ENCODE measurements around the gene MEF2B.
A peak's percentile ranks its signal among the peaks of the same experiment; 100 is the strongest.
"Not testable (repeated sequence)": the region's sequence is repeated elsewhere in the genome, so short reads cannot be mapped to it uniquely, and the experiment has no call there.

The MEF2B gene

DNA sequence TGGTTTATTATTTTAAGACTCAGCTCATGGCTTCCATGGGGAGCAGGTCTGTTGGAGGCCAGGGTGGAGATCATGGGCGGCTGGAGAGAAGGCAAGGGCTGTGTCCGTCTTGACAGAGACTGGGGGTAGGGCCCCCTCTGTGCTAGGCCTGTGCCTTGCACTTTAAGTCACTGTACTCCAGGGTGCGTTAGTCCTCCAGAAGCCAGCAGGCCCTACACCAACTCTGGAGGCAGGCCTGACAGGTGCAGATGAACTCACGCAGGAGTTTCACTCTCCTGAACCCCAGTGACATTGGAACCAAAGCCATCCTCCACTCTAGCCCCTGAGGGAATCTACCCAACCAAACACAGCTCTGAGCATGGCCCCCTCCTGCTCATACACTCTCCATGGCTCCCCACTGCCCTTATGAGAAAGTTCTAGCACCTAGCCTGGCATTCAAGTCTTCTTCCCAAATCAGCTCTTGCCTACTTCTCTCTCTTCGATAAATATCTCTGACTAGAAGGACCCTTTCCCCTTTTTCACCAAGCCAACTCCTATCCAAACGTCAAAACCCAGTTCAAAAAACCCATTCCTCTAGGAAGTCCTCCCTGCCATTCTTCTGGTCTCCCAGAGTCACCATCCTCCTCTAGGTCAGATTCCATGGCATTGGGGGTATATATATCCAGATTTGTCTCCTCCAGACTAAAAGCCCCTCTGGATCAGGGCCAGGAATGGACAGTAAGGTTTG lies 15.1 kb downstream of the MEF2B start:
- no peak for DNase-seq

DNA sequence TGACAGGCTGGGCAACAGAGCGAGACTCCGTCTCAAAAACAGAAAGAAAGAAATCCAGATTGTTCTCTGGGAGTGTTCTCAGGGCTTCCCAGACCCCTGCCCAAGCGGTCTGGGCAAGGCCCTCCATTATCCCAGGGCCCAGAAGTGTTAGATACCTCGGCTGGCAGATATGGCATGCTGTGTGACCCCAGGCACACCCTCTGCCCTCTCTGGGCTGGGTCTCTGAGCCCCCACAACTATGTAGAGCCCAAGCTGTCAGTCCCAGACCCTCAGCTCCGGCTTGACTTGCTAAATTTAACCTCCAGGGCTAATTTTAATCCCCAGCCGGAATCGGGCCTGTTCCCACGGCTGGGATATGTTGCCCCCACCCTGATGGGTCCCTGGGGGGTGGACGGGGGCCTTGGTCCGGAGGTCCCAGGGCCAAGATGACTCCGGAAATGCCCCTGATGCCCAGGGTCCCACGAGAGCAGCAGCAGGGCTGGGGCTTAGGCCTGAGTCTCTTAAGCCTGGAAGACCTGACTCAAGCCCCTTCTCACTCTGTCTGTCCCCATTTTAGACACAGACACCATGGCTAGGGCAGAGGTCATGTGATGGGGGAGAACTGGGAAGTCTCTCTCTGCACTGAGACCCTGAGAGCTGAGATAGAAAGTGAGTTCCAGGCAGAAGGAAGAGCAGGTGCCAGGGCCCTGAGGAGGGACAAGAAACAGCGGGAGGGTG lies 17.2 kb downstream of the MEF2B start:
- DNase-seq = no peak

DNA sequence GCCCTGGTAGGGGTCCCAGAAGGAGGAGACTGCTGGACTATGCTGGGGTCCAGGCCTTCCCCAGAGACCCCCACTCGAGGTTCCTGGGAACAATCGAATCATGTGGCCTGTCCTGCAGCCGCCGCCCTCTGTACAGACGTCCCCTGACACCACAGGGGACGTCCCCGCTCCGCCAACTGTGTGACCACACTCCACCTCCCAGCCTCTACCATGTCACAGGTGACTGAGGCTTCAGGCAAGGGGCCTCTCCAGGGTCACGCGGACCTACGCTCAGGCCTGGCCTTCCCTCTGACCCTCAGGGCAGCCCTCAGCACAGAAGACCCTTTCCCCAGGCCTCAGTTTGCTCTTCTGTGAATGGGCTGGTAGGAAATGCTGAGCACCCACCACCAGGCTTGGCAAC lies 18.6 kb downstream of the MEF2B start:
- DNase-seq = no peak

DNA sequence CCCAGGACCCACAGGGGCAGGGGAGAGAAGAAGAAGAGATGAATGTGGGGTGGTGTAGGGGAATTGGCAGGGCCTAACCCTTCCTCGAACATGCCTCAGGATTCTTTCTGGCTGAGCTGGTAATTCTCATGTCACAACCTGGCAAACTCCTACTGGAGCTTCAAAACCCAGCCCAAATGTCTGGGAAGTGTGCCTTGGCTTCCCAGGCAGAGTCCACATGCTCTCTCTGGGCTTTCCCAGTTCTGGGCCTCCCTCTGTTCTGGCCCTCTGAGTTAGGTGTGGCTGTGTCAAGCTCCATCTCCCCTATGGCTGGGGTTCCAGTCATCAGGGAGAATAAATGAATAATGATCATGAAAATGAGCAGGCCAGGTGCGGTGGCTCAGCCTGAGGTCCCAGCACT lies 20.6 kb downstream of the MEF2B start:
- DNase-seq = no peak

DNA sequence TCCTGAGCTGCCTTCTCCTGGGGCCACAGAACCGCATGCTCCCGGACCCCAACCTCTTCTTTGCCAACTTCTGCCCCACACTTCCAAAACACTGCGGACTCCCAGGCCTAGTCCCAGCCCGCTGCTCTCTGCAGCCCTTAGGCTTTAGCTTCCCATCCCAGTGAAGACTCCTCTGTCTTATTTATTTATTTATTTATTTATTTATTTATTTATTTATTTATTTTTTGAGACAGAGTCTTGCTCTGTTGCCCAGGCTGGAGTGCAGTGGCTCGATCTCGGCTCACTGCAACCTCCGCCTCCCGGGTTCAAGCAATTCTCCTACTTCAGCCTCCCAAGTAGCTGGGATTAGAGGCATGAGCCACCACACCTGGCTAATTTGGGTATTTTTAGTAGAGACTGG lies 21.6 kb downstream of the MEF2B start:
- DNase-seq = not testable (repeated sequence)

DNA sequence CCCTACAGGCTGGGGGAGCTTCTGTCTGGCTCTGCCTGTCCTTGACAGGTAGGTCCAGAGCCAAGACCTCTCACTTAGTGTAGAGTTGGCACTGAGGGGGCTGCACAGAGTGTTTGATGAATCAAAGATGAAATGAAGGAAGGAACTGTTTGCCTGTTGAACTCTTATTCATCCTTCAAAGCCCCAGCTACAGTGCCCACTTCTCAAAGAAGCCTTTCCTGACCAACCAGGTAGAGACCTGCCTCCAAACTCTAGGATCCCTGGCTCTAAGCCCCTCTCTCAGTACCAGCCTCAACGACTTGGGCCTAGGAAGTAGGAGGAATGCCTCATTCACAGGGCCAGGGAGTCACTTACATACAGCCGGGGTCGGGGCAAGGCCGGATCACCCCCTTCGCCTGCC lies 22.7 kb downstream of the MEF2B start:
- no peak for DNase-seq

DNA sequence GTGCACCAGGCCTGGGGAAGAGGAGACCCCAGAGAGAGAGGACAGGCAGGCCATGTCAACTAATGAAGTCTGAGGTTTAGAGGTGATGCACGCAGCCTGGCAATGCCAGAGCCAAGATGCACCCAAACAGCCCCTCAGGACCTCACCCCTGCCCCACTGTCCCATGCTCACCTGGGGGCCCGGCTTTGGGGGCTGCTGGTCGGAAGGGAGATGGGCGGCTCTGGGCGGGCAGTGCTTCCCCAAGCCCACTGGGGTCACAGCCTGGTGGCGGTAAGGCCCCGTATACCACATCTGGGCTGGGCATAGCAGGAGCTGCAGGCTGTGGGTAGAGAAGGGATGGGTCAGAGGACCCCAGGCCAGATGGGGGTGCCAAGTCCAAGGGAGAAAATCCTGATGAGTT lies 23.2 kb downstream of the MEF2B start:
- no peak for DNase-seq

- peak; percentile 87 for DNase-seq
Observed at GRCh38 chr19:19145684-19146608, 24.1 kb downstream of the MEF2B start.

DNA sequence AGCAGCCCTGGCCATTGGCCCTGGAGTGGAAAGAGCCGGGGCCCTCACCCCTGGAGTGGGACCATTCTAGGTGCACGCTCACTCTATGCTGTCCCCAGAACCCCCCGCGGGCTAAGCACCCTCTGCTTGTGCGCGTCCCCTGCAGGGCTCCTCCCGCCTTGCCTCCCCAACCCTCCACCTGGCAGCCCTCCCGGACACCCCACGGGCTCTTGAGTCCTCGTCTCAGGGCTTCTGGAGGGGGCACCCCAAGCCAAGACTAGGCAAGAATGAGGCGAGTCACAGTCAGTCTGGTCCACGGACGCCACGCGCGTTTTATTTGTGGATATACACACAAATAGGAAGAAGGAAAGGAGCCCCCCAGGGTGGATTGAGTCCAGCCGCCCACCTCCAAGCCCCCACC lies 24.8 kb downstream of the MEF2B start:
- DNase-seq = no peak

DNA sequence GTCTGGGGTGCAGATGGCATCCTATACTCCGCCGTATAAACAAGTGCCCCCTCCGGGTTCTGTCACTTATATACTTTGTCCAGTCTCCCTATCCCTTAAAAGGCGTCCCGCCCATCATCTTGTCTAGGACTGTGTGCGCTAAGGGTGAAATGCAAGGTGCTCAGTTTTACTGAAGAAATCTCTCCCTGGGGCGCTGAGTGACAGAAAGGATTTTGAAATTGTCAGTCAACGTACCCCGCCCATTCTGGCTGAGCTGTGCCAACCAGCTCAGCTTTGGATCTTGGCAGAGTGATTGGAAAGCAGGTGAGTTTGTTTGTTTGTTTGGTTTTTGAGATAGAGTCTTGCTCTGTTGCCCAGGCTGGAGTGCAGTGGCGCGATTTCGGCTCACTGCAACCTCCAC lies 27.7 kb downstream of the MEF2B start:
- DNase-seq = no peak

- no peak for DNase-seq
Observed at GRCh38 chr19:19140476-19140875, 29.6 kb downstream of the MEF2B start.

- no peak for DNase-seq
Observed at GRCh38 chr19:19139876-19140229, 30.2 kb downstream of the MEF2B start.

- peak; percentile 92 for DNase-seq
Observed at GRCh38 chr19:19138109-19138981, 31.7 kb downstream of the MEF2B start, which contains the start of gene TMEM161A. TSS of gene TMEM161A (minus strand) at chr19:19138478. CDS start at chr19:19138428, 50 bp downstream.

- no peak for DNase-seq
Observed at GRCh38 chr19:19137556-19138108, 32.4 kb downstream of the MEF2B start.

- not testable (repeated sequence) for DNase-seq
Observed at GRCh38 chr19:19135713-19136112, 34.4 kb downstream of the MEF2B start.

GRCh38 chr19:19134687-19135158 lies 35.3 kb downstream of the MEF2B start:
- peak; percentile 35 for DNase-seq

DNA sequence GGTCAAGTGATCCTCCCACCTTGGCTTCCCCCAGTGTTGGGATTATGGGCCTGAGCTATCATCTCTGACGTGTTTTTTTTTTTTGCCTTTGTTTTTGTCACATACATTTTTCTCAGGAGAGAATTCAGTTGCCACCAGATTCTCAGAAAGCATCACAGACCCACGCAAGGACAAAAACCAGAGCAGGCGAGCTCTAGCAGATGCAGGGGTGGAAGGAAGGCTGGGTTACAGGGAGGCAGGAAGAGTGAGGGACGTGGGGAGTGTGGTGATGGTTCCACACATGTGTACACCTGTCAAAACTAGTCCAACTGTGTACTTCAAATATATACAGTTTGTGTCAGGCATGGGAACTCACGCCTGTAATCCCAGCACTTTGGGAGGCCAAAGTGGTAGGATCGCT lies 36.1 kb downstream of the MEF2B start:
- DNase-seq = no peak

DNA sequence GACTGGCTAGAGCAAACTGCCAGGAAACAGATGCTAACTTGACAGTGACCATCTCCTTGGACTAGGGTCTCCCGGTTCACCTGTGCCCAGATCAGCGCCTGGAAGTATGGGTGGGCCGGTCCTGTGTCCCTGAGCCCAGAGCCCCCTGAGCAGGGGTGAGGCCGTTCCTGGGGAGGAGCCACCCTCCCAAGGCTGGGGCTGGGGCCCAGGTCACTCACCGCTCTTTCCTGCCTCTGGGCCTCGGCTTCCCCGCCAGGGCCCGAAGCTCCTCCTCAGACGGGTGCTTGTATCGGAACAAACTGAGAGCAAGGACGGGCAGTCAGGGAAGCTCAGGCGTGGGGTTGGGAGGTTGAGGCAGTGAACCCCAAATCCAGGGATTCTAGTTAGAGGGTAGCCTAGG lies 37.2 kb downstream of the MEF2B start:
- DNase-seq = no peak

DNA sequence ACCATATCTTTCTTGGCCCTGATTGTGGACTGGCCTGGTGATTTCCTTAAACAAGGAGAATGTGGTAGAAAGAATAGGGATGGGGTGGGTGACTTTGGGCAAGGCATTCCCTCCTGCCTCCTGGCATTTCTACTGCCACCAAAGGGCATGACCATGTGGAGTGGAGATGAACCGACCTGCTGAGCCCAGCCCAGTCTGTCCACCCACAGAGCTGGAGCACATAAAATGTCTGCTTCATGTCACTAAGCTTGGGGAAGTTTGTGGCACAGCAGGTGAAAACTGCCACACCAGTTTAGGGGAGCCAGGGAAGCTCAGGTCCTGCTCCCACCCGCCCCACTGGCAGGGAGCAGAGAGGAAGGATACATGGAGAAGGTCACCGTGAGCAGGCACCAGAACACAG lies 38.1 kb downstream of the MEF2B start:
- DNase-seq = no peak

- no peak for DNase-seq
Observed at GRCh38 chr19:19126102-19126501, 44.0 kb downstream of the MEF2B start.

GRCh38 chr19:19123386-19123785 lies 46.7 kb downstream of the MEF2B start:
- no peak for DNase-seq

GRCh38 chr19:19122902-19123301 lies 47.2 kb downstream of the MEF2B start:
- DNase-seq = no peak
